22Rv1 (cell line): ENCODE data around the gene ZNF488.
"Not testable (repeated sequence)": the region's sequence is repeated elsewhere in the genome, so short reads cannot be mapped to it uniquely, and the experiment has no call there.

Experiments used
- H3K27ac ChIP-seq: fragments of 450-650 bp; 2 replicates; pipeline ENCODE4 v1.5.1; 2017
- ZFX ChIP-seq: fragments of 450-650 bp; IDR thresholded peaks from 2 replicates; pipeline ENCODE4 v1.6.1; 2017; ENCODE audit warnings: antibody characterized with exemption, borderline replicate concordance
- TF ChIP-seq, protein P1 (sequence below): fragments of 450-650 bp; IDR thresholded peaks from 2 replicates; pipeline ENCODE4 v1.5.1; 2017; ENCODE audit warnings: mild to moderate bottlenecking

ZNF488 gene

GRCh38 chr10:47419421-47419820, 35.3 kb upstream of the ZNF488 start:
- TF ChIP-seq, protein P1, sequence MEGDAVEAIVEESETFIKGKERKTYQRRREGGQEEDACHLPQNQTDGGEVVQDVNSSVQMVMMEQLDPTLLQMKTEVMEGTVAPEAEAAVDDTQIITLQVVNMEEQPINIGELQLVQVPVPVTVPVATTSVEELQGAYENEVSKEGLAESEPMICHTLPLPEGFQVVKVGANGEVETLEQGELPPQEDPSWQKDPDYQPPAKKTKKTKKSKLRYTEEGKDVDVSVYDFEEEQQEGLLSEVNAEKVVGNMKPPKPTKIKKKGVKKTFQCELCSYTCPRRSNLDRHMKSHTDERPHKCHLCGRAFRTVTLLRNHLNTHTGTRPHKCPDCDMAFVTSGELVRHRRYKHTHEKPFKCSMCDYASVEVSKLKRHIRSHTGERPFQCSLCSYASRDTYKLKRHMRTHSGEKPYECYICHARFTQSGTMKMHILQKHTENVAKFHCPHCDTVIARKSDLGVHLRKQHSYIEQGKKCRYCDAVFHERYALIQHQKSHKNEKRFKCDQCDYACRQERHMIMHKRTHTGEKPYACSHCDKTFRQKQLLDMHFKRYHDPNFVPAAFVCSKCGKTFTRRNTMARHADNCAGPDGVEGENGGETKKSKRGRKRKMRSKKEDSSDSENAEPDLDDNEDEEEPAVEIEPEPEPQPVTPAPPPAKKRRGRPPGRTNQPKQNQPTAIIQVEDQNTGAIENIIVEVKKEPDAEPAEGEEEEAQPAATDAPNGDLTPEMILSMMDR: no peak
- no peak for TF ChIP-seq ZFX

GRCh38 chr10:47418966-47419365, 34.9 kb upstream of the ZNF488 start:
- no peak overlapping the region for H3K27ac ChIP-seq
- TF ChIP-seq, protein P1: no peak
- no peak for TF ChIP-seq ZFX

More at GRCh38 chr10:47419421-47419820, 35.3 kb upstream of the ZNF488 start:
- H3K27ac ChIP-seq: no peak overlapping the region

GRCh38 chr10:47418321-47418720, 34.2 kb upstream of the ZNF488 start:
- TF ChIP-seq, protein P1: no peak
- TF ChIP-seq ZFX: no peak
- no peak overlapping the region for H3K27ac ChIP-seq

DNA sequence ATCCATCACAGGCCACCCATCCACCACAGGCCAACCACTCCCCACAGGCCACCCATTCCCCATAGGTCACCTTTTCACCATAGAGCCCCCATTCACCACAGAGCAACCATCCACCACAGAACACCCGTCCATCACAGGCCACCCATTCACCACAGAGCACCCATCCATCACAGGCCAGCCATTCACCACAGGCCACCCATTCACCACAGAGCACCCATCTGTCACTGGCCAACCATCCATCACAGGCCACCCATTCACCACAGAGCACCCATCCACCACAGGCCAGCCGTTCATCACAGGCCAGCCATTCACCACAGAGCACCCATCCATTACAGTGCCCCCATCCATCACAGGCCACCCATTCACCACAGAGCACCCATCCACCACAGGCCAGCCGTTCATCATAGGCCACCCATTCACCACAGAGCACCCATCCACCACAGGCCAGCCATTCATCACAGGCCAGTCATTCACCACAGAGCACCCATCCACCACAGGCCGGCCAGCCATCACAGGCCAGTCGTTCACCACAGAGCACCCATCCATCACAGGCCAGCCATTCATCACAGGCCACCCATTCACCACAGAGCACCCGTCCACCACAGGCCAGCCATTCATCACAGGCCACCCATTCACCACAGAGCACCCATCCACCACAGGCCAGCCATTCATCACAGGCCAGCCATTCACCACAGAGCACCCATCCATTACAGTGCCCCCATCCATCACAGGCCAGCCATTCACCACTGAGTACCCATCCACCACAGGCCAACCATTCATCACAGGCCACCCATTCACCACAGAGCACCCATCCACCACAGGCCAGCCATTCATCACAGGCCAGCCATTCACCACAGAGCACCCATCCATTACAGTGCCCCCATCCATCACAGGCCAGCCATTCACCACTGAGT, 32.5 kb upstream of the ZNF488 start:
- not testable (repeated sequence) for H3K27ac ChIP-seq

- TF ChIP-seq, protein P1: no peak
- TF ChIP-seq ZFX: no peak
- H3K27ac ChIP-seq: no peak overlapping the region
Observed at GRCh38 chr10:47415520-47416304, 31.6 kb upstream of the ZNF488 start.

DNA sequence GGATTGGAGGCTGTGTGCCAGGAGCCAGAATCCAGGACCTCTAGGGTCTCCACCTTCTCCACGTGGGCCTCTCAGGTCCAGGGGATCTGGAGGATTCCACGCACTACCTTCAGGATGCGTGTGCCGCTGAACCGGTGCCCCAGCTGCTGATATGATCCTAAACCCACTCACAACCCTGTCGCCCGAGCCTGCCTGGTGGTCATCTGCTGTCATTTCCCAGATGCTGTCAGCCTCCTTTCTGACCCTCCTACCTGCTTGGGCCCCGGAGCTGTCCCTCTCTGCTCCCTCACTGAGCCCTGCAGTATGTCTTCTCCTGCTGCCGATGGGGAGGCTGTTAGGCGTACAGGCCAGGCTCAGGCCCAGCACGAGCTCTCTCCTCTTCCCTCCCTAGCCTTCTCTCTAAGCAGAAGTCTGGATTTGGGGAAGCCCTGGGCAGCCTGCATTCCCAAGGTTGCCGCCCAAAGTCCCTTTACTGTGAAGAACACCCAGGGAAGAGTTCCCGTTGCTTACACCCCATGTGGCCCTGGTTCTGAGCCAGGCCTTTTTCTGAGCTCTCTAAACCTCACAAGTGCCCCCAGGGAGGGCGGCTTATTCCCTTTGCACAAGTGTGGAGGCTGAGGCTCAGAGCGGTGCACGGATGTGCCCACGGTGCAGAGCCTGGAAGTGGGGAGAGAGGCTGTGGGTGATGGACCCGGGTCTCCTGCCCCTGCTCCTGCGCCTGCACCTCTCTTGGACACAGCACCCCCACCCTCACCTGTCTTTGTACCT, 30.8 kb upstream of the ZNF488 start:
- no peak overlapping the region for H3K27ac ChIP-seq
- TF ChIP-seq ZFX: no peak
- TF ChIP-seq, protein P1: no peak

- TF ChIP-seq, protein P1: no peak
- no peak for TF ChIP-seq ZFX
- no peak overlapping the region for H3K27ac ChIP-seq
Observed at GRCh38 chr10:47414227-47414592, 30.1 kb upstream of the ZNF488 start.
